Nephron progenitor cell (in vitro differentiated cells): ENCODE measurements around the gene CIAO3.

ENCODE experiments used
- DNase-seq: peaks from one replicate; pipeline ENCODE4 v3.0.0; 2021
- H3K27ac Mint-ChIP-seq: 2 replicates; pipeline ENCODE4 v1.8.0; 2021; ENCODE audit warnings: mild to moderate bottlenecking, moderate library complexity, mixed read lengths
- H3K27me3 Mint-ChIP-seq: 2 replicates; pipeline ENCODE4 v1.8.0; 2021; ENCODE audit warnings: mild to moderate bottlenecking, low read depth, mixed read lengths; ENCODE audit not compliant: poor library complexity
- H3K36me3 Mint-ChIP-seq: 2 replicates; pipeline ENCODE4 v1.8.0; 2021; ENCODE audit warnings: low read depth, mixed read lengths
- H3K4me1 Mint-ChIP-seq: 2 replicates; pipeline ENCODE4 v1.8.0; 2021; ENCODE audit warnings: mixed read lengths
- H3K4me3 Mint-ChIP-seq: 2 replicates; pipeline ENCODE4 v1.8.0; 2021; ENCODE audit warnings: mild to moderate bottlenecking, moderate library complexity, mixed read lengths
- H3K9me3 Mint-ChIP-seq: 2 replicates; pipeline ENCODE4 v1.8.0; 2021; ENCODE audit warnings: mild to moderate bottlenecking, moderate library complexity, mixed read lengths
- TF ChIP-seq, protein P1 (sequence below): fragments of 200-600 bp; sonication (generic); IDR thresholded peaks from 2 replicates; pipeline ENCODE4 v1.5.0; 2021; ENCODE audit warnings: antibody characterized with exemption

Gene CIAO3

DNA sequence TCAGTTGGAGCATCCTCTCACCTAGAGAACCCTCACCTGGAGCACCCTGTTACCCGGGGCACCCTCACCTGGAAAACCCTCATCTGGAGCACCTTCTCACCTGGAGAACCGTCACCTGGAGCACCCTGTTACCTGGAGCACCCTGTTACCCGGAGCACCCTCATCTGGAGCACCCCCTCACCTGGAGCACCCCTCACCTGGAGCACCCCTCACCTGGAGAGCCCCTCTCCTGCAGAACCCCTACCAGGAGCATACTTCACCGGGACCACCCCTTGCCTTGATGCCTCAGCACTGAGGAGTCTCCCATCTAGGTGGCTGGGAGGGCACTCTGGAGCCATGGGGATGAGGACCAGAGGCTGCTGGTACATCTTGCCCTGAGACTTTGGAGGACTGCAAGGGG, 31.8 kb downstream of the CIAO3 start:
- Mint-ChIP-seq H3K36me3 (no peaks in the 10 kb centered on the region), H3K27ac (no peak overlapping the region)

DNA sequence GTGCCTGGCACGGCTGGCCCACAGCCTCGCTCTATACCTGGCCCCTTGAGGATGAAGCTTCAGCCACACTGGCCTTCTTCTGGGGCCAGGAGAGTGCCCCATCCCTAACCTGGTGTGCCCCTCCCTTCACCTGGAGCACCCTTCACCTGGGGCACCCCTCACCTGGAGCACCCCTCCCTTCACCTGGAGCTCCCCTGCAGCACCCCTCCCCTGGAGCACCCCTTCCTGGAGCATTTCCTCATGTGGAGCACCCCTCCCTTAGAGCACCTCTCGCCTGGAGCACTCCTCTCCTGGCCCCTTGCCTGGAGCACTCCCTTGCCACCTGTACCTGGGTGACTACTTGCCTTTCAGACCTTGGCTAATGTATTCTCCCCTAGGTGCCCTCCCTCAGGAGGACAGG, 32.8 kb downstream of the CIAO3 start:
- peaks cover 80% of the 10 kb centered on the region for H3K27me3 Mint-ChIP-seq
- peaks cover 9% of the 10 kb centered on the region for H3K4me1 Mint-ChIP-seq
- no peak overlapping the region for H3K4me3 Mint-ChIP-seq
- H3K36me3 Mint-ChIP-seq = no peaks in the 10 kb centered on the region
- TF ChIP-seq, protein P1, sequence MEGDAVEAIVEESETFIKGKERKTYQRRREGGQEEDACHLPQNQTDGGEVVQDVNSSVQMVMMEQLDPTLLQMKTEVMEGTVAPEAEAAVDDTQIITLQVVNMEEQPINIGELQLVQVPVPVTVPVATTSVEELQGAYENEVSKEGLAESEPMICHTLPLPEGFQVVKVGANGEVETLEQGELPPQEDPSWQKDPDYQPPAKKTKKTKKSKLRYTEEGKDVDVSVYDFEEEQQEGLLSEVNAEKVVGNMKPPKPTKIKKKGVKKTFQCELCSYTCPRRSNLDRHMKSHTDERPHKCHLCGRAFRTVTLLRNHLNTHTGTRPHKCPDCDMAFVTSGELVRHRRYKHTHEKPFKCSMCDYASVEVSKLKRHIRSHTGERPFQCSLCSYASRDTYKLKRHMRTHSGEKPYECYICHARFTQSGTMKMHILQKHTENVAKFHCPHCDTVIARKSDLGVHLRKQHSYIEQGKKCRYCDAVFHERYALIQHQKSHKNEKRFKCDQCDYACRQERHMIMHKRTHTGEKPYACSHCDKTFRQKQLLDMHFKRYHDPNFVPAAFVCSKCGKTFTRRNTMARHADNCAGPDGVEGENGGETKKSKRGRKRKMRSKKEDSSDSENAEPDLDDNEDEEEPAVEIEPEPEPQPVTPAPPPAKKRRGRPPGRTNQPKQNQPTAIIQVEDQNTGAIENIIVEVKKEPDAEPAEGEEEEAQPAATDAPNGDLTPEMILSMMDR = no peak
- no peak overlapping the region for H3K27ac Mint-ChIP-seq
- no peak for DNase-seq
- H3K9me3 Mint-ChIP-seq = no peaks in the 10 kb centered on the region

More for the DNA sequence above, 31.8 kb downstream of the CIAO3 start:
- H3K27me3 Mint-ChIP-seq = peaks cover 78% of the 10 kb centered on the region
- H3K4me1 Mint-ChIP-seq = peaks cover 9% of the 10 kb centered on the region
- no peaks in the 10 kb centered on the region for H3K9me3 Mint-ChIP-seq
- TF ChIP-seq, protein P1 = no peak
- no peak for DNase-seq
- H3K4me3 Mint-ChIP-seq = no peak overlapping the region

DNA sequence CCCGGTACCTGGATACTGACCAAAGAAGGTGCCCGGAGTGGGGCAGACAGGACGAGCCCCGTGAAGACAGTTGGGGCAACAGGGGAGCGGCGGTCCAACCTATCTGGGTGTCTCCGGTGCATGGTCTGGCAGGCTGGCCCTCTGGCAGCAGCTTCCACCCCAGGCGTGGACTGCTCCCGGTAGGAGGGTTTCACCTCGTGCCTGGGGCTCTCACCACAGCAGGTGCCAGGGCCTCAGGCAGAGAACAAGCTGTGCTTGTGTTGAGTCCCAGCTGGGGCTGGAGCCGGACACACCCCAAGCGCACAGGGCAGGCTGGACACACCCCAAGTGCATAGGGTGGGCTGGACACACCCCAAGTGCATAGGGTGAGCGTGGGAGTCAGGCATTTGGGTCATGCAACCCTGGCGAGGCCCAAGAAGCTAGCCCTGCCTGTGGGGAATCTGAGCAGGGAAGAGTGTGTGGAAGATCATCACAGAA, 33.7 kb downstream of the CIAO3 start:
- Mint-ChIP-seq H3K4me3 (no peak overlapping the region), H3K27me3 (peaks cover 83% of the 10 kb centered on the region), H3K4me1 (peaks cover 5% of the 10 kb centered on the region), H3K36me3 (no peaks in the 10 kb centered on the region), H3K9me3 (no peaks in the 10 kb centered on the region), H3K27ac (no peak overlapping the region)
- no peak for DNase-seq
- TF ChIP-seq, protein P1 = no peak

DNA sequence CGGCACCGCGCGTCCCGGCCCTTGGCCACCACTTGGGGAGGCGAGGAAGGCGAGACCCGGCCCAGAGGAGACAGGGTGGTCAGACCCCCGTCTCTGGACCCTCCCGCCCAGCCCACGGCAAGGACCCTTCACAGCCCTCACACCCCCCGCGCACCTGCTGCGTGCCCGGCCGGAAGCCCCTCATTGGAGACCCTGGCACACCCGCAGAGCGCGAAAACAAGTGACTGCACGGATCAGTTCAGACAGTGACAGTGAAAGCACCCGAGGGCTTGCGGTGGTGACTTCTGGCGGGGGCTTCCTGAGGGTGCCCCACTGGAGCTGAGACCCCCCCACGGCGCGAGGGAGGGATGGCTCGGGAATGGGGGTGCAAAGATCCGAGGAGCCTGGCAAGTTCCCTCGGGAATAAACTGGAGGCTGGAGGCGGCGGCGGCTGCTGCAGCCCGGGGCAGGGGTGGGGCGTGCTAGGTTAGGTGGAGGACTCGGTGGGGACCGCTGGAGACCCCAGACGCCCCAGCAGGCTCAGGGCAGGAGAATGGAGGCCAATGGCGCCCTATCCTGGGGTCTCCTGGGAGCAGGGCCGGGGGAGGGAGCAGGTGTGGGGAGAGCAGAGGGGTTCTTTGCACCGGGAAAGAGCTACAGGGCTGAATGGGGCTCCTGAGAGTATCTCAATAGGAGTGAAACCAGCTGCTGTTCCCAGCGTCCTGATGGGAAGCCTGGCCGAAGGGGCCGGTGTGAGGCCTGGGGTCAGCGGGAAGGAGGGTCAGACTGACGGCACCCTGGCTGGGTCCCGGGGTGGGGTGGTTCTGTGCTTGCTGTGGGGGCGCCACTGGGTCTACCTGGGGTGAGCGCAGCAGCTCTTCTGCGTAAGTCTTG, 34.4 kb downstream of the CIAO3 start:
- Mint-ChIP-seq H3K27ac (no peak overlapping the region), H3K27me3 (peaks cover 83% of the 10 kb centered on the region), H3K4me1 (peaks cover 5% of the 10 kb centered on the region), H3K36me3 (no peaks in the 10 kb centered on the region), H3K9me3 (no peaks in the 10 kb centered on the region), H3K4me3 (no peak overlapping the region)
- TF ChIP-seq, protein P1 = no peak
- DNase-seq = no peak

DNA sequence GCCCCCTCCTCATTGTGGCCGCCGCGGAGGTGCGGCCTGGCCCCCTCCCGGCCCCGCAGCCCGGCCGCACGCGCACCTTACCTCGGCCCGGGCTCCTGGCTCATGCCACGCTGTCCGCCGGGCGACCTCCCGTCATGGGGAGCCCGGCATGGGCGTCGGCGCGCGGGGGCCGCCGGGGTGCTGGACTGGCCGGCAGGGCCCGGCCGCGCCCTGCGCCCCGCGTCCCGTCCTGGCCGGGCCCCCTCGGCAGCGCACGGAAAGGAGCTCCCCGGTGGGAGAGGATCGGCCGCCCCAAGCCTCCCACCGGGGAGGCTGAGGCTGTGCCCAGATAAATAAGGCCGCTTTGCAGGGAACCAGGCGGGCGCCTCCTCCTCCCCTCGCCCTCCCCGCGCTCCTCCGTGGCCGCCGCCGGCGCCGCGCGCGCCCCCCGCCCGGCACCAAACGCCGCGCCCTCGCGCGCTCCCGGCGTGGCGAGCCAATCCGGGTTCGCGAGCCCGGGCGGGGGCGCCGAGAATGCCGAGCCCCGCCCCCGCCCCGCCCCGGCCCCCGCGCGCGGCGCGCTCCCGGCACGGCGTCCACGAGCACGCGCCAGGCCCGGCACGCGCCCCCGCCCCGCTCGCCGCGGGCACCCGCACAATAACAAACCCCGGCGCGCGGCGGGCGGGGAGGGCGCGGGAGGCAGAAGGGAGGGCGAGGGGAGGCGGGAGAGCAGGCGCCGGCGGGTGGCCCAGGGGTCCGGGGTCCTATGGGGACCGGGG, 35.2 kb downstream of the CIAO3 start, which contains the start of gene FBXL16:
Gene FBXL16 (minus strand): TSS at position 371 of the 758 bp plus-strand sequence. CDS start 8,396 bp downstream, outside the sequence.
- H3K27me3 Mint-ChIP-seq = peaks cover 86% of the 10 kb centered on the region

More for the DNA sequence above, 35.2 kb downstream of the CIAO3 start, which contains the start of gene FBXL16:
- DNase-seq = peak; percentile 58
- Mint-ChIP-seq H3K27ac (no peak within 1 kb of the TSS), H3K9me3 (no peaks in the 10 kb centered on the region), H3K4me1 (peaks cover 5% of the 10 kb centered on the region), H3K36me3 (no peaks in the 10 kb centered on the region), H3K4me3 (no peak within 1 kb of the TSS)
- TF ChIP-seq, protein P1 = no peak
